Type B pancreatic cell (in vitro differentiated cells): ENCODE data around the gene UBTD2. TPM values are rescaled to one million over a fixed set of nuclear protein-coding genes. Genes with fewer than 3 reads are reported as not detected.

ENCODE experiments used
- DNase-seq: peaks from one replicate; pipeline ENCODE4 v3.0.0; 2021; ENCODE audit warnings: mixed read lengths; ENCODE audit not compliant: unreplicated experiment; ENCODE audit errors: extremely low spot score
- H3K27ac Mint-ChIP-seq: 2 replicates; pipeline ENCODE4 v1.8.0; 2021; ENCODE audit warnings: mild to moderate bottlenecking, mixed read lengths
- H3K27me3 Mint-ChIP-seq: 2 replicates; pipeline ENCODE4 v1.8.0; 2021; ENCODE audit warnings: mixed read lengths
- H3K36me3 Mint-ChIP-seq: 2 replicates; pipeline ENCODE4 v1.8.0; 2021; ENCODE audit warnings: mixed read lengths
- H3K4me1 Mint-ChIP-seq: one replicate; pipeline ENCODE4 v1.8.0; 2021; ENCODE audit warnings: mixed read lengths; ENCODE audit not compliant: unreplicated experiment
- H3K4me3 Mint-ChIP-seq: 2 replicates; pipeline ENCODE4 v1.8.0; 2021; ENCODE audit warnings: mild to moderate bottlenecking, mixed read lengths
- H3K9me3 Mint-ChIP-seq: 2 replicates; pipeline ENCODE4 v1.8.0; 2021; ENCODE audit warnings: mixed read lengths
- total RNA-seq: library from RNA; stranded (reverse); gene quantifications from 2 replicates; pipeline ENCODE4 v1.2.1, GENCODE V29; 2021; ENCODE audit warnings: low replicate concordance
- TF ChIP-seq, protein P1 (sequence below): fragments of 200-600 bp; sonication (generic); conservative IDR thresholded peaks from 2 replicates; pipeline ENCODE4 v1.5.0; 2021; ENCODE audit warnings: antibody characterized with exemption, mild to moderate bottlenecking

The UBTD2 gene
- total RNA-seq, 1 donor from 2014 or later = 47.2 TPM

DNA sequence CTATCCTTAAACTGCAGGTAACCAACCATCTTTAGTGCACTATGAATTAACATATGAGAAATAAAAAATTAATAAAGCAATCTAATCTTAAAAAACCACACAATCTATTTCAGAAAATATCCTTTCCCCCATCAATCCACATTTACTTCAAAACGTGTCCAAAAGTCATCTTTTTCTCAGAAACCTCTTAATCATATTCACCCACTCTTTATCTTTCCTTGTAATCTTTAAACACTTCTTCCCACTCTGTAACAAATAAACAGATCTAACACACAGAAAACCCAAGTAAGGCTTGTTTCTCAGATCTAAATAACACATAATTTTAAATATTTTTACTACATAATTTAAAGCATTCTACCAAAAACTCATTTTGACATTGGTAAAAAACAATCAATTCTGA, 45.2 kb downstream of the UBTD2 start:
- TF ChIP-seq, protein P1, sequence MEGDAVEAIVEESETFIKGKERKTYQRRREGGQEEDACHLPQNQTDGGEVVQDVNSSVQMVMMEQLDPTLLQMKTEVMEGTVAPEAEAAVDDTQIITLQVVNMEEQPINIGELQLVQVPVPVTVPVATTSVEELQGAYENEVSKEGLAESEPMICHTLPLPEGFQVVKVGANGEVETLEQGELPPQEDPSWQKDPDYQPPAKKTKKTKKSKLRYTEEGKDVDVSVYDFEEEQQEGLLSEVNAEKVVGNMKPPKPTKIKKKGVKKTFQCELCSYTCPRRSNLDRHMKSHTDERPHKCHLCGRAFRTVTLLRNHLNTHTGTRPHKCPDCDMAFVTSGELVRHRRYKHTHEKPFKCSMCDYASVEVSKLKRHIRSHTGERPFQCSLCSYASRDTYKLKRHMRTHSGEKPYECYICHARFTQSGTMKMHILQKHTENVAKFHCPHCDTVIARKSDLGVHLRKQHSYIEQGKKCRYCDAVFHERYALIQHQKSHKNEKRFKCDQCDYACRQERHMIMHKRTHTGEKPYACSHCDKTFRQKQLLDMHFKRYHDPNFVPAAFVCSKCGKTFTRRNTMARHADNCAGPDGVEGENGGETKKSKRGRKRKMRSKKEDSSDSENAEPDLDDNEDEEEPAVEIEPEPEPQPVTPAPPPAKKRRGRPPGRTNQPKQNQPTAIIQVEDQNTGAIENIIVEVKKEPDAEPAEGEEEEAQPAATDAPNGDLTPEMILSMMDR = no peak
- DNase-seq = no peak
- H3K27me3 Mint-ChIP-seq = no peaks in the 10 kb centered on the region
- H3K4me1 Mint-ChIP-seq = peaks cover 26% of the 10 kb centered on the region
- H3K27ac Mint-ChIP-seq = no peak overlapping the region
- H3K4me3 Mint-ChIP-seq = no peak overlapping the region
- peaks cover 16% of the 10 kb centered on the region for H3K36me3 Mint-ChIP-seq
- peaks cover 4% of the 10 kb centered on the region for H3K9me3 Mint-ChIP-seq

DNA sequence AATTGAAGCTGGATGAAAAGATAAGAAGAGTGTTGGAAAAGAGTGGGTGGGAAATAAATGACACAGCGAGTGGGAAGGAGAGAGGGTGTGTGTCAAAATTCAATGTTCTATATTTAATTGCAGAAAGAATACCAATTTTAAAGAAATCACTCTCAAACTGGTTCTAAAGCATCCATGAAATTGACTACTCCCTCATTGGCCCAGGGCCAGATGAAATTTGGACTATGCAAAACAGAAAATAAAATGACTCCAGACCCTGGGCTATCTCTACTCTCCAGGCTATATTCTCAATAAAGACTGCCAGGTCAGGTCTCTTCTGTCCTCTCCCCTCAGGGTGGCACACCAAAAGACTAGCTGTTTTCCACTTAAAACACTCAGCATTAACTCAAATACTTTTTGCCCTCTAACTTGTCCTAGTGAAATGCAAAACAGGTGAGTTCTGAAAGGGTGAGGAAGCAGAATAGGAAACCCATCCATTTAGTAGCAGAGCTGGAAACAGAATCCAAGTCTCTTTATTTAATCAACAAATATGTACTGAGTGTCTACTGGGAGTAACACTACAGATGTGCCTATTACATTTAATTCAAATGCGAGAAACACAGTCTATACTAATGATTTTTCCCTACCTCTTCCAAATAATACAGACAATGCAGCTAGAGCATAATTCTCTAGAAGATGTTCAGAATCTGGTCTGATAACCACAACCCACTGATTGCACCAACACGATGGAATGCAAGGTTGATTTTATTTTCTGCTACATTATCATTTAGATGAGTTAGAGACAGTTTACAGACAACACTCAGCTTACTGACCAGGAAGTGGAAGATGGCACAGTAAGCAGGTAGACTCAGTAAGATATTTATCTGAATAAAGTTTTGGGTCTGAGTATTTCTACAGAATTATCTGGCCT, 47.5 kb downstream of the UBTD2 start:
- Mint-ChIP-seq H3K9me3 (no peaks in the 10 kb centered on the region), H3K27ac (peak overlapping the region; percentile 72), H3K4me3 (peak overlapping the region; percentile 42), H3K36me3 (peaks cover 13% of the 10 kb centered on the region), H3K4me1 (peaks cover 26% of the 10 kb centered on the region), H3K27me3 (no peaks in the 10 kb centered on the region)
- TF ChIP-seq, protein P1 = no peak
- DNase-seq = no peak

DNA sequence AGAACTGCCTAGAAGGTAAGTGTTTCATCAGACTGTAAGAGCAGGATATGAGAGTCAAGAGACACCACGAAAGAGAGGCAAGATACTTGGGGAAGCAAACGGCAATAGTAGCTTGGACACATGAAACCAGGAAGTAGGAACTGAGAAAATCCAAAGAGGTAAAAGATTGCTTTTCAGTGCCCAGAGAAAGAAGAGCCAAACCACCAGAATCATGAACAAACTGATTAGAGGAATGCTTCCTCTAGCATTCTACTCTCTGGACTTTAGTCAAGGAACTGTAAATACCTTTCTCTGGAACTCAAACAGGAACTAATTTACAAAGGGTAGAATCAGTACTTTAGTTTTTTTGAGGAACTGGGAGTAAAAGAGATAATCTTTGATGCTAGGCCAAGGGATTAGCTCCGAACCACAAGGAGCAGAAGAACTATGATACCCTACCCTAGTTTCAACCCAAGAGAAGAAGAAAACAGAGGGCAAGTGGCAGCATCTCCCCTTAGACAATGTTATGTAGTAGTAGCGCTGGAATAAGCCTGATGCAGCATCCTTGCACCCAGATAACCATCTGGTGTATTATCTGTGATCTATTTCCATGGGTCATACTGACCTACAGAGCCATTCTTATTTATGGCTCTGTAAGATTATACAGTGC, 48.3 kb downstream of the UBTD2 start:
- TF ChIP-seq, protein P1 = no peak
- H3K4me1 Mint-ChIP-seq = peaks cover 26% of the 10 kb centered on the region
- H3K9me3 Mint-ChIP-seq = no peaks in the 10 kb centered on the region
- peaks cover 19% of the 10 kb centered on the region for H3K36me3 Mint-ChIP-seq
- peak overlapping the region; percentile 72 for H3K27ac Mint-ChIP-seq
- no peak for DNase-seq
- H3K4me3 Mint-ChIP-seq = no peak overlapping the region
- no peaks in the 10 kb centered on the region for H3K27me3 Mint-ChIP-seq

DNA sequence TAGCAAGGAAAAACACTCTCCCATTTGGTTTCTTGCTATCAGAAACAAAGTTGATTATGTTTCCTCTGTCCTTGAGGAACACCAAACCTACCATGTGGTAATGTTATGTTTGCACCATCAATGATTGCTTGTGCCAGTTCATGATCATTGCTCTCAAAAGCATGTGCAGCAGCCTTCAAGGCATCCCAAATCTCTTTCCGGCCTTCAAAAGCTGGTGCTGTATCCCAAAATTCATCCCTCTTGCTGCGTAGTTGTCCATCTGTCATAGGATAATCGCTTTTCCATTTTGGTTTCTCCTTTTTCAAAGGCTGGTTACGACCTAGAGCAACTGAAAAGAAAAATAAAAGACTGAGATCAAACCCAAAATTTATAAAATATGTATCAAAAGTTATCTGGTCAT, 49.5 kb downstream of the UBTD2 start:
- no peak for DNase-seq
- no peak overlapping the region for H3K4me3 Mint-ChIP-seq
- TF ChIP-seq, protein P1 = no peak
- peaks cover 20% of the 10 kb centered on the region for H3K36me3 Mint-ChIP-seq
- H3K27ac Mint-ChIP-seq = no peak overlapping the region
- peaks cover 26% of the 10 kb centered on the region for H3K4me1 Mint-ChIP-seq
- no peaks in the 10 kb centered on the region for H3K9me3 Mint-ChIP-seq
- H3K27me3 Mint-ChIP-seq = no peaks in the 10 kb centered on the region

DNA sequence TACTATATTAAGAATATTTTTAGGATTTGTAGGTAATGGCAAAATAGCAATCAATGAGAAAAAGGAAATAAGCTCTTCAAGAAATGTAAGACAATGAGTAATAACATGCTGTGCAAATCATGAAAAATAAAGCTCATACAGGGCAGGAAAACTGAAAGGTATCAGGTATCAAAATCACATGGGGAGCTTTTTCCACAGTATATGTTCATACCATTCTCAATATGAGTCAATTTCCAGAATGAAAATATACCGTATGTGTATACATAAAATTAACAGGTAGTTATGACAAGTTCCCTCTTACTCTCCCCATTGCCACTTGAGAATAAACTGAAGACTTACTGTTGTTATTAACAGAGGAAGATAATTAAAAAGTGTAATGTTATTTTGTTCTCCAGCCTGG, 53.7 kb downstream of the UBTD2 start:
- peaks cover 31% of the 10 kb centered on the region for H3K36me3 Mint-ChIP-seq
- H3K27ac Mint-ChIP-seq = no peak overlapping the region
- H3K4me3 Mint-ChIP-seq = no peak overlapping the region
- no peaks in the 10 kb centered on the region for H3K27me3 Mint-ChIP-seq
- peaks cover under 1% of the 10 kb centered on the region for H3K4me1 Mint-ChIP-seq
- TF ChIP-seq, protein P1 = no peak
- H3K9me3 Mint-ChIP-seq = no peaks in the 10 kb centered on the region
- no peak for DNase-seq
